ENCODE measurements around the gene CPN1. TPM values are rescaled to one million over a fixed set of nuclear protein-coding genes. Genes with fewer than 3 reads are reported as not detected.

CPN1 gene
- polyA plus RNA-seq, 1 donor (not counting 4 experiments of a cell fraction or from before 2014, with no cell fraction given) = not detected

- Histone ChIP-seq H2AFZ (ENCODE audit: control insufficient read depth, low read length) (no peak overlapping the region), H3K9ac (ENCODE audit: control insufficient read depth, extremely low read depth, insufficient read depth, low read length) (no peak overlapping the region), H3K79me2 (ENCODE audit: control insufficient read depth, insufficient read depth, low read length) (no peaks in the 10 kb centered on the region), H3K4me3 (ENCODE audit: control insufficient read depth in 2 of 3, extremely low read depth in 1 of 3, insufficient read depth in 2 of 3, low read depth in 1 of 3, low read length in 3 of 3) (no peak overlapping the region), H3K27me3 (ENCODE audit: control insufficient read depth, extremely low read depth, insufficient read depth, low read length) (peaks cover 2% of the 10 kb centered on the region), H3K9me3 (ENCODE audit: control insufficient read depth, low read depth, low read length) (no peaks in the 10 kb centered on the region), H3K4me1 (ENCODE audit: control insufficient read depth, extremely low read depth, insufficient read depth, low read length) (no peaks in the 10 kb centered on the region), H3K36me3 (ENCODE audit: control insufficient read depth in 2 of 2, extremely low read depth in 1 of 2, insufficient read depth in 2 of 2, low read length in 2 of 2) (no peaks in the 10 kb centered on the region), H3K27ac (ENCODE audit: control insufficient read depth, insufficient read depth, low read length) (no peak overlapping the region), H4K20me1 (ENCODE audit: control insufficient read depth, extremely low read depth, insufficient read depth, low read length) (no peaks in the 10 kb centered on the region), H3K9me1 (ENCODE audit: control insufficient read depth, extremely low read depth, insufficient read depth, low read length) (no peaks in the 10 kb centered on the region), H3K4me2 (ENCODE audit: control insufficient read depth, extremely low read depth, insufficient read depth, low read depth, low read length) (no peak overlapping the region)
- dilution Hi-C loops (cut with MboI; ENCODE audit: extremely low pct_ligation_motif_present, low sequenced_read_pairs) = no loop called here
- FAIRE-seq (no peak), DNase-seq (ENCODE audit: low read depth, low spot score) (no peak)
- TF ChIP-seq CTCF (optimal IDR thresholded peaks at IDR 0.05 in 1 of 3, IDR thresholded peaks at IDR 0.05 in 1 of 3, conservative IDR thresholded peaks at IDR 0.05 in 1 of 3; ENCODE audit: extremely low read depth in 1 of 3, insufficient read depth in 2 of 3, low read length in 3 of 3) = no peak
Observed at GRCh38 chr10:100120550-100120949, 38.9 kb upstream of the CPN1 start.

GRCh38 chr10:100119726-100120125 is 38.1 kb upstream of the CPN1 start:
- H3K4me2 ChIP-seq (ENCODE audit: control insufficient read depth, extremely low read depth, insufficient read depth, low read depth, low read length) = no peak overlapping the region
- FAIRE-seq = no peak
- H3K9me1 ChIP-seq (ENCODE audit: control insufficient read depth, extremely low read depth, insufficient read depth, low read length) = no peaks in the 10 kb centered on the region
- H3K4me3 ChIP-seq (ENCODE audit: control insufficient read depth in 2 of 3, extremely low read depth in 1 of 3, insufficient read depth in 2 of 3, low read depth in 1 of 3, low read length in 3 of 3) = no peak overlapping the region
- dilution Hi-C loops (cut with MboI; ENCODE audit: extremely low pct_ligation_motif_present, low sequenced_read_pairs) = no loop called here
- no peak for DNase-seq (ENCODE audit: low read depth, low spot score)
- H3K9me3 ChIP-seq (ENCODE audit: control insufficient read depth, low read depth, low read length) = no peaks in the 10 kb centered on the region
- TF ChIP-seq CTCF (optimal IDR thresholded peaks at IDR 0.05 in 1 of 3, IDR thresholded peaks at IDR 0.05 in 1 of 3, conservative IDR thresholded peaks at IDR 0.05 in 1 of 3; ENCODE audit: extremely low read depth in 1 of 3, insufficient read depth in 2 of 3, low read length in 3 of 3) (no peak), EZH2 (IDR thresholded peaks at IDR 0.05; ENCODE audit: low read length) (no peak)
- no peak overlapping the region for H3K27ac ChIP-seq (ENCODE audit: control insufficient read depth, insufficient read depth, low read length)
- H3K36me3 ChIP-seq (ENCODE audit: control insufficient read depth in 2 of 2, extremely low read depth in 1 of 2, insufficient read depth in 2 of 2, low read length in 2 of 2) = no peaks in the 10 kb centered on the region
- no peak overlapping the region for H3K9ac ChIP-seq (ENCODE audit: control insufficient read depth, extremely low read depth, insufficient read depth, low read length)
- no peaks in the 10 kb centered on the region for H4K20me1 ChIP-seq (ENCODE audit: control insufficient read depth, extremely low read depth, insufficient read depth, low read length)
- H3K27me3 ChIP-seq (ENCODE audit: control insufficient read depth, extremely low read depth, insufficient read depth, low read length) = peaks cover 3% of the 10 kb centered on the region
- H3K4me1 ChIP-seq (ENCODE audit: control insufficient read depth, extremely low read depth, insufficient read depth, low read length) = no peaks in the 10 kb centered on the region
- no peak overlapping the region for H2AFZ ChIP-seq (ENCODE audit: control insufficient read depth, low read length)
- H3K79me2 ChIP-seq (ENCODE audit: control insufficient read depth, insufficient read depth, low read length) = no peaks in the 10 kb centered on the region

All from keratinocyte (primary cell).